Measurements from ENCODE around the gene MORC2.

MORC2 gene

DNA sequence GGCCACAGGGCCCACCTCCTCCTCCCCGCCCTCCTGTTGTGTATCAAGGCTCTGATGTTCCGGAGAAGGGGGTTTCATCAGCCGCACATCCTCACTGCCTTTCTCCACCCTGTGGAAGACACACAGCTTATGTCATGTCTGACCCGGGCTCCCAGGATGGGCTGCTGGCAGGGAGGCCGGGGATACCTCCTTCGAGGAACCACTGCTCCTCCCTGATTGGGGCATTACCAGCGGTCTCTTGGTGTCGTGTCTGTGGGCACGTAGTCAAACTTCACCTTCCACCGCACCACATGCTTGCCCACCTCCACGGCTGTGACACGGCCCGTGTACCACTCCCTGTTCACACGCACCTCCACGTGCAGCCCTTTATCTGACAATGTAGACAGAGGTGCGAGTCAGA is 35.9 kb downstream of the MORC2 start:
- CTCF ChIA-PET, result no interaction called here
- DNase-seq (ENCODE audit: extremely low spot score), result no peak
- TF ChIP-seq, protein P1, sequence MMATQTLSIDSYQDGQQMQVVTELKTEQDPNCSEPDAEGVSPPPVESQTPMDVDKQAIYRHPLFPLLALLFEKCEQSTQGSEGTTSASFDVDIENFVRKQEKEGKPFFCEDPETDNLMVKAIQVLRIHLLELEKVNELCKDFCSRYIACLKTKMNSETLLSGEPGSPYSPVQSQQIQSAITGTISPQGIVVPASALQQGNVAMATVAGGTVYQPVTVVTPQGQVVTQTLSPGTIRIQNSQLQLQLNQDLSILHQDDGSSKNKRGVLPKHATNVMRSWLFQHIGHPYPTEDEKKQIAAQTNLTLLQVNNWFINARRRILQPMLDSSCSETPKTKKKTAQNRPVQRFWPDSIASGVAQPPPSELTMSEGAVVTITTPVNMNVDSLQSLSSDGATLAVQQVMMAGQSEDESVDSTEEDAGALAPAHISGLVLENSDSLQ (IDR thresholded peaks at IDR 0.05), result no peak
- TF ChIP-seq TARDBP (IDR thresholded peaks at IDR 0.05) (no peak), FOXM1 (IDR thresholded peaks at IDR 0.05; ENCODE audit: borderline replicate concordance) (no peak), L3MBTL2 (conservative IDR thresholded peaks at IDR 0.05) (no peak), LEF1 (IDR thresholded peaks at IDR 0.05; ENCODE audit: borderline replicate concordance) (no peak), BHLHE40 (IDR thresholded peaks at IDR 0.05; ENCODE audit: borderline replicate concordance) (no peak), SP1 (IDR thresholded peaks at IDR 0.05) (no peak), ELF4 (IDR thresholded peaks at IDR 0.05) (no peak), FOXK2 (IDR thresholded peaks at IDR 0.05) (no peak), SUZ12 (IDR thresholded peaks at IDR 0.05) (no peak), ZNF384 (IDR thresholded peaks at IDR 0.05) (no peak), HDGF (IDR thresholded peaks at IDR 0.05; ENCODE audit: borderline replicate concordance) (no peak), NFRKB (IDR thresholded peaks at IDR 0.05) (no peak)
- POLR2A ChIA-PET, result no interaction called here

DNA sequence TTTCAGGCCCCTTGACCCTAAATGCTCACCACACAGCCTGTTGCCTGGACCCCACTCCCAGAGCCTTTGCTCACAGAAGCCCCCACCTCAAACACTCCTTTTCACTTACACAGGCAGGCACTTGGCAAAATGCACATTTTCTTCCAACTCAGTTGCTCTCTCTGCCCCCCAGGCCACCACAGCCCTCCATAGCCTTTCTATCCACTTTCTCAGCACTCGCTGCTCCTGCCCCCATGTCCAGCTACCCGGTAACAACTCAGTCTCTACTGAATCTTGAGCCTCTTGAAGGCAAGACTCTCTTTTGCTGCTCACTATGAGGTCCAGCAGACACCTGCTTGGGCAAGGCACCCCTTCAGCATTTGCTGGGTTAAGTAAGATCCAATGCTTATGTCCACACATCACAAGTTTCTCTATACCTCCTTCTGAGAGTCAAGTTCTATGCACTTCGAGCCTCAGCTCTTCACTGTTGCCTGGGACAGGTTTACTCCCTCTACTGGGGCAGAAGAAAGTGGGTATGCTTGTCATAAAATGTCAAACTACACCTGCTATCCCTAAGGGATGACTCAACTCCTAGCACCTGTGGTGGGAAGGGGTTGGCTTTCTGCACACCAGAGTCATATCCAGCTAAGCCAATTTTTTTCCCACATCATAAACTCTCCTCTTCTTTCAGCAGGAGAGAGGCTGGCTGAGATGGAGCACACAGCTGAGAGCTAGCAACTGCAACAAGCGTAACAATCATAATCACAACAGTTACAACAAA is 36.9 kb downstream of the MORC2 start:
- ChIA-PET CTCF (no interaction called here), POLR2A (no interaction called here)
- DNase-seq (ENCODE audit: extremely low spot score), result no peak
- TF ChIP-seq ZNF384 (IDR thresholded peaks at IDR 0.05) (no peak), ARNT (IDR thresholded peaks at IDR 0.05) (no peak), ELF4 (IDR thresholded peaks at IDR 0.05) (no peak), FOXK2 (IDR thresholded peaks at IDR 0.05) (no peak), SUZ12 (IDR thresholded peaks at IDR 0.05) (no peak), HDGF (IDR thresholded peaks at IDR 0.05; ENCODE audit: borderline replicate concordance) (no peak), FOXM1 (IDR thresholded peaks at IDR 0.05; ENCODE audit: borderline replicate concordance) (no peak), LEF1 (IDR thresholded peaks at IDR 0.05; ENCODE audit: borderline replicate concordance) (no peak), L3MBTL2 (conservative IDR thresholded peaks at IDR 0.05) (no peak), BHLHE40 (IDR thresholded peaks at IDR 0.05; ENCODE audit: borderline replicate concordance) (no peak), TARDBP (IDR thresholded peaks at IDR 0.05) (no peak)
- TF ChIP-seq, protein P1 (IDR thresholded peaks at IDR 0.05), result no peak

DNA sequence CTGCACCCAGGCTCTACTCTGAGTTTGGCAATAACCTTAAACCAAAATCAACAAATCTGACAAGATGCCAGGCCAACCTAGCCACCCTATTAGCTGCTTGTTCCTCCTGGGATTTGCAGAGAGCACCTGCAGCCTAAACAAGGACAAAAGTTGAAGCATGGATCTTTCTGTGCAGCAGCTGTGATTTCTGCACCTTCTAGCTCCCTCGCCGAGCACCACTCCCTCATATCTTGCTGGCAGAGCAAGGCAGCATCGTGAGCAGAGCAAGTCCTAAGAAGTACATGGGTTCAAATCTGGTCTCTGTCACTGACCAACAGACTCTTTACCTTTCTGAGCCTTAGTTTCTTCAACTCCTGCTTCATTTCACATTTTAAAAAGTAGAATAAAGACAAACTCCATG is 38.3 kb downstream of the MORC2 start:
- POLR2A ChIA-PET, result no interaction called here
- CTCF ChIA-PET, result no interaction called here
- no peak for DNase-seq (ENCODE audit: extremely low spot score)
- TF ChIP-seq SUZ12 (IDR thresholded peaks at IDR 0.05) (no peak), LEF1 (IDR thresholded peaks at IDR 0.05; ENCODE audit: borderline replicate concordance) (no peak), CTBP1 (IDR thresholded peaks at IDR 0.05; ENCODE audit: borderline replicate concordance) (no peak), HDGF (IDR thresholded peaks at IDR 0.05; ENCODE audit: borderline replicate concordance) (no peak), TARDBP (IDR thresholded peaks at IDR 0.05) (no peak), SP1 (IDR thresholded peaks at IDR 0.05) (no peak), ELF4 (IDR thresholded peaks at IDR 0.05) (no peak), NFRKB (IDR thresholded peaks at IDR 0.05) (no peak), BHLHE40 (IDR thresholded peaks at IDR 0.05; ENCODE audit: borderline replicate concordance) (no peak), ZNF384 (IDR thresholded peaks at IDR 0.05) (no peak), FOXK2 (IDR thresholded peaks at IDR 0.05) (no peak), ARNT (IDR thresholded peaks at IDR 0.05) (no peak), FOXM1 (IDR thresholded peaks at IDR 0.05; ENCODE audit: borderline replicate concordance) (no peak), L3MBTL2 (conservative IDR thresholded peaks at IDR 0.05) (no peak), FOXA1 (IDR thresholded peaks at IDR 0.05) (no peak)
- TF ChIP-seq, protein P1 (IDR thresholded peaks at IDR 0.05), result no peak

DNA sequence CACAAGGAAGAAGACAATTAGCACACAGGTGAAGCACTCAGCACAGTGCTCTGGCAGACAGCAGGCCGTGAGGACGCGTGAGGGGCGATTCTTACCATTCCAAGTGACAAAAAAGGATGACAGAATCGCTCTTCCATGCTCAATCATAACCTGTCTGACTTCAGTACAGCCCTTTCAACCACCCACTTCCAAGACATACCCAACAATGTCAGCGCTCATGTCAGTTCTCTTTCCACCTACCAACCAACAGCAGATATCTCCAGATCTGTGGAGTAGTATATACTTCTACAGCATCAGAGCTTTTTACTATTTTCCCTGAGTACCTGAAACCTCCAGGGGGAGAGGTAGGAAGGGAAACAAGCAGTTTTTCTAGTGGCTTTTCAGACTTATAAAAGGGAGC is 40.2 kb downstream of the MORC2 start:
- POLR2A ChIA-PET, result no interaction called here
- CTCF ChIA-PET, result no interaction called here
- no peak for DNase-seq (ENCODE audit: extremely low spot score)
- TF ChIP-seq, protein P1 (IDR thresholded peaks at IDR 0.05), result no peak
- TF ChIP-seq FOXK2 (IDR thresholded peaks at IDR 0.05) (no peak), TARDBP (IDR thresholded peaks at IDR 0.05) (no peak), LEF1 (IDR thresholded peaks at IDR 0.05; ENCODE audit: borderline replicate concordance) (no peak), ZNF384 (IDR thresholded peaks at IDR 0.05) (no peak), ARNT (IDR thresholded peaks at IDR 0.05) (no peak), CTBP1 (IDR thresholded peaks at IDR 0.05; ENCODE audit: borderline replicate concordance) (no peak), FOXM1 (IDR thresholded peaks at IDR 0.05; ENCODE audit: borderline replicate concordance) (no peak), L3MBTL2 (conservative IDR thresholded peaks at IDR 0.05) (no peak), NFRKB (IDR thresholded peaks at IDR 0.05) (no peak)

DNA sequence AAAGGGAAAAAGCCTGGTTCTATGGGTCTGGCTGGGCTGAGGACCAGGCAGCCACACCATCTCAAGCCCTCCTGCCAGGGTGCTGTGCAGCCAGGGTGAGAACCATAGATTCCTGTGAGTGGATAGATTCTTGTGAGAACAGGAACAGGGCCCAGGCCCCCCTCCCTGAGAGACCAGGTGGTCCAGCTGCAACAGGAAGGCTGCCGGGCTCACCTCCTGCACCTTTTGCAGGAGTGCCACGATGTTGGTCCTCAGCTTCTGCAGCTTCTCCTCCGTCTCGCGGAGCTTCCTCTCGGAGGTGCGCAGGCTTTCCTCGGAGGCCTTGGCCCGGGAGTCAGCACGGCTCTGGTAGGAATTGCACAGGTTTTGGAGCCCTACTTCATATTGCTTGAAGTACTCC is 40.8 kb downstream of the MORC2 start:
- ChIA-PET POLR2A (no interaction called here), CTCF (no interaction called here)
- no peak for TF ChIP-seq TARDBP (IDR thresholded peaks at IDR 0.05)
- TF ChIP-seq LEF1 (IDR thresholded peaks at IDR 0.05; ENCODE audit: borderline replicate concordance), result no peak
- no peak for TF ChIP-seq L3MBTL2 (conservative IDR thresholded peaks at IDR 0.05)
- no peak for TF ChIP-seq SP1 (IDR thresholded peaks at IDR 0.05)
- no peak for TF ChIP-seq SUZ12 (IDR thresholded peaks at IDR 0.05)
- no peak for TF ChIP-seq NFRKB (IDR thresholded peaks at IDR 0.05)
- TF ChIP-seq ARNT (IDR thresholded peaks at IDR 0.05), result no peak
- DNase-seq (ENCODE audit: extremely low spot score), result no peak

Measured in HEK293T (cell line).